ENCODE data around the gene DOCK3.
"Not testable (repeated sequence)": the region's sequence is repeated elsewhere in the genome, so short reads cannot be mapped to it uniquely, and the experiment has no call there.

Gene DOCK3

DNA sequence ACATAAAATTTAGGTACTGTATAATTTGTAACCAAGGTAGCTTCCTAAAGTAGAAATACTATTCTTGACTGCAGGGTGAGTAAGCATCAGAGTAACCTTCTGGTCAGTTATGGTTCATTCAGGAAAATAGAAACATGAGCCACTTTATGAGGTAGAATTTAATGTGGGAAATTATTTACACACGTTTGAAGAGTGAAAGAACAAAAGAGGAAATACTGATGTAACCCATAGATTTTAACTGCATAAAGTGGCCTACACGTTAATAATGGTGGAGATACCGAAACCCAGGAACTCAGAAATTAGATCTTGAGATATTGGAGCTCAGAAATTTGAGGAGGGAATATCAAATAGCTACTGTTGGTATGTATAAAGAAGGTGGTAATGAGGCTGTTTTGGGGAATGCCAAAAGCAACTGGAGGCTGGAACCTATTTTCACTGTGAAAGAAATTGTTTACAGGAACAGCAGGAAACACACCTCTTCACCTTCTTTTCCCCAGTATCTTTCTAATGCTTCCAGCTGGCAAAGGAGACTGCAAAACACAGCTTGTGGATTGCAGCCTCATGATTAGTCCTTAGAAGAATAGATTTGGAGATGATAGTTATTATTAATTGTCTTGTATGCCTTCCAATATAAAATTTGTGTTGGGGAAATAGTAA, 216.1 kb downstream of the DOCK3 start:
- no peak for DNase-seq (ENCODE audit: low read depth)

DNA sequence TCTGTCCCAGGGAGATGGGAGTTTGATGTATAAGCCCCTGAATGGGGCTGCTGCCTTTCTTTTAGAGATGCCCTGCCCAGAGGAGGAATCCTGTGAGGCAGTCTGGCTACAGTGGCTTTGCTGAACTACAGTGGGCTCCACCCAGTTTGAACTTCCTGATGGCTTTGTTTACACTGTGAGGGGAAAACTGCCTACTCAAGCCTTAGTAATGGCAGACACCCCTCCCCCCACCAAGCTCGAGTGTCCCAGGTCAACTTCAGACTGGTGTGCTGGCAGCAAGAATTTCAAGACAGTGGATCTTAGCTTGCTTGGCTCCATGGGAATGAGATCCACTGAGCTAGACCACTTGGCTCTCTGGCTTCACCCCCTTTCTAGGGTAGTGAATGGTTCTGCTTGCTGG, 226.4 kb downstream of the DOCK3 start:
- not testable (repeated sequence) for DNase-seq (ENCODE audit: low read depth)

- no peak for DNase-seq (ENCODE audit: low read depth)
Measured at GRCh38 chr3:50912746-50913145, 238.0 kb downstream of the DOCK3 start.

DNA sequence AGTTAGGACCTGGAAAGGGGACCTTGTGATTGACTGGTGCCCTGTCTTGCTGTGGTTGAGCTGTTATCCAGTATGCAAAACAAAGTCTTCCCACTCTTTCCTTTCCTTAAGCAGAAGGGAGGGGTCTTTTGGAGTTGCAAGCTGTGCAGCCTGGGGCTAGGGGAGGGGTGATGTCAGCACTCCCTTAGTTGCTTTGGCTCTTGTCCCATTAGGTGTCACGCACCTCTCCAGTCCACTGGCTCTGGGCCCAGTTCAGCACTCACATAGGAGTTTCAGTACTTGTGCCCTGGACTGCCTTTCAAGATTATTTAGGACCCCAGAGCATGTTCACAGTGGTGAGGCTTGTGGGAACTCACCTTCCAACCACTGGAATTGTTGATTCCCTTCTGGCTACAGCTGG, 238.5 kb downstream of the DOCK3 start:
- no peak for DNase-seq (ENCODE audit: low read depth)

GRCh38 chr3:50922071-50922470, 247.3 kb downstream of the DOCK3 start:
- DNase-seq (ENCODE audit: low read depth) = not testable (repeated sequence)

DNA sequence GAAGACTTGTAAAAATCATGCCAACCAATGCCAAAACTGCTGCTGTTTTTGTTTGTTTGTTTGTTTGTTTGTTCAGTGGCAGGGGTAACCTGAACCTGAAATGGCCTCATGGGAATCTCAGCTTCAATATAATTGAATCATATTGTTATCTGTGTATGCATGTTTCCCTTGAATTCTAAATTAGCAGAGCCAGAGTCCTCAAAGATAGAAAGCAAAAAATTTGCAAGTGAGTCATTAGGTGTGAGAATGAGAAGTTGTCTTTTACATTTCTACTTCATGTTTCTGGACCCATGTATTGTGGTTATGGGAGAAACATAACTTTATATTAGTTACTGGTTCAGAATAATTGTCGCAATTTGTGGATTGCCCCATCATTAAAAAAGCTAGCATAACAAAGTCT, 249.2 kb downstream of the DOCK3 start:
- DNase-seq (ENCODE audit: low read depth) = no peak

GRCh38 chr3:50924638-50925037, 249.9 kb downstream of the DOCK3 start:
- no peak for DNase-seq (ENCODE audit: low read depth)

DNA sequence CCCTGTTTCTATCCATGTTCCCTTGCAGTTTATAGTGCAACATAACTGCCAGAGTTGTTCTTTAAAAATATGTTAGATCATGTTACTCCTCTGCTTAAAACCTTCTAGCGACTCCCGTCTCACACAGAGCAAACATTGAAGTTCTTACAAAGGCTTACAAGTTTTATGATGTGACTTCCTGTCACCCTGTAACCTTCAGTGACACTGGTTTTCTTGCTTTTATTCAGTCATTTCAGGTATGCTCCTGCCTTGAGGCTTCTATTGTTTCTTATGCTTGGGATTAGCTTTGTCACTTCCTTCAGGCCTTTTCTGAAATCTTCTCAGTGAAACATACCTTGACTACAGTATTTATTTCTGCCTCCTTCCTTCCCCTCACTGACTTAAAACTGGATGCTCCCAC, 252.1 kb downstream of the DOCK3 start:
- no peak for DNase-seq (ENCODE audit: low read depth)

- no peak for DNase-seq (ENCODE audit: low read depth)
Measured at GRCh38 chr3:50930371-50931208, 255.9 kb downstream of the DOCK3 start.

DNA sequence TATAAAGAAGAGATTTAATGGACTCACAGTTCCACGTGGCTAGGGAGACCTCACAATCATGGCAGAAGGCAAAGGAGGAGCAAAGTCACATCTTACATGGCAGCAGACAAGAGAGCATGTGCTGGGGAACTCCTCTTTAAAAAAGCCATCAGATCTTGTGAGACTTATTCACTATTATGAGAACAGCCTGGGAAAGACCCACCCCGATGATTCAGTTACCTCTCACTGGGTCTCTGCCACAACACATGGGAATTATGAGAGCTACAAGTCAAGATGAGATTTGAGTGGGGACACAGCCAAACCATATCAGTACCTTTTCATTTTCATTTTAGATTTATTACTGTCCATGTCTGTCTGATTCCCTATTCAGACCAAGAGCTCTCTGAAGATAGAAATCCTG, 258.2 kb downstream of the DOCK3 start:
- not testable (repeated sequence) for DNase-seq (ENCODE audit: low read depth)

DNA sequence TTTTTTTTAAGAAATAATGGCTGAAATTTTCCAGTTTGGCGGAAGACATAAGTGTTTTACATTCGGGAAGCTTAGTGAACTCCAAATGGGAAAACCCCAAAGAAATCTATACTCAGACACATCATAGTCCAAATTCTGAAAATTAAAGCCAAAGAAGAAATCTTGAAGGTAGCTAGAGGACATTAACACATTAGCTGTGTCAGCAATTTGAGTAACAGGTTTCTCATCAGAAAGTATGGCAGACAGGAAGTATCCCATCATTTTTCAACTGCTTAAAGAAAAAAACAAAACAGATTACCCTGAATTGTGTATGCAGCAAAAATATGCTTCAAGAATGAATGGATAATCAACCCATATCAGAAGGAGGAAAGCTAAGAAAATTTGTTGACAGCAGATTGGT, 261.7 kb downstream of the DOCK3 start:
- no peak for DNase-seq (ENCODE audit: low read depth)

DNA sequence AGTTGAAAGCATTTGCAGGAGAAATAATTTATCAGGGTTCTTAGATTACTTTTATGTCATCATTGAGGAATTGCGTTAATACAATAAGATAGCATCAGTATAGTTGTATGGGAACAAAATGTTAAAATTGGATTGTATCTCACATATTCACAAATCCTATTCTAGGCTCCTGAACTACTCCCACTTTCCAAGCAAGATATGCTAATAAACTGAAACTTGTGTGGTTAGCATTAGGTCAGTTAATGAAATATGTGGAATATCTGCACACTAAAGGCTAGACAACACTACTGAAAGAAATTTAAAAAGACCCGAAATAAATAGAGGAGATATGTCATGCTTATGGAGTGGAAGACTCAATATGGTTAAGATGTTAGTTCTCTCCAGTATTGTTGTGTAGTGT, 272.7 kb downstream of the DOCK3 start:
- no peak for DNase-seq (ENCODE audit: low read depth)

DNA sequence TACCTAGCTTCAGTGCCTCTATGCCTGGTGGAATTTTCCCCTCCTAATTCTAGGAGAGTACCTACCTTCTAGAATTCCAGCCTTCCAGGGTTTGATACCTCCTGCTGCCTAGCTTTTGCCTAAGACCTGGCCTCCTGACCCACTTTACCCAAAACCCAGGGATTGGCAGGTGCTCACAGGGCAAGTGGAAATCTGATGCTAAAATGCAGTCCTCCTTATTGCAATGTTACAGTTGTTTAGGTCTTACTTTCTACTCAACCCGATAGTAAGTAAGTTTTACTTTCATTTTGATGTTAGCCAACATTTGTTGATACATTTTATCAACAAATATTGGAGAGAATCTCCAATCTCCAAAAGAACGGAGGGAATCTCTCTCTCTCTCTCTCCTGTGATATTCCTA, 275.9 kb downstream of the DOCK3 start:
- DNase-seq (ENCODE audit: low read depth) = no peak

GRCh38 chr3:50953825-50954414, 279.2 kb downstream of the DOCK3 start:
- DNase-seq (ENCODE audit: low read depth) = no peak

GRCh38 chr3:50961386-50961785, 286.7 kb downstream of the DOCK3 start:
- DNase-seq (ENCODE audit: low read depth) = no peak

DNA sequence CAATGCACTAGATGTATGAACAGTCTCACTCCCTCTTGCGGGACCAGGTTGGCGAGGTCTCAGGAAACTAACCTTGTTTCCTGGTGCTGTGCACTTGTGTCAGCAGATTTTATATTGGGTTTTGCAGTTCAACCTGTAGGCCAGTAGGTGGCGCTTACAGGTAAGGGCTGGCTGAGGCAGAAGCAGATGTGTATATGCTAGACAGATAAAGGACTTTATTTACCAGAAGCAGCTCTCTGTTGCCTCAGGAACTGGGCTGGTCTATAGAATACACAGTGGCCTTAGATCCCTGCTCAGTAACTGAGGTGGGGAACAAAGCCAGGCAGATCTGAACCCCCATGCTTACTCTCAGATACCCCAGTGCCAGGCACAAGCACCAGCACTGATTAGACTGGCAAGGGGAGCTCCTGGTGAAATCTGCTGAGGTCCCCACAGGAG, 296.8 kb downstream of the DOCK3 start:
- DNase-seq (ENCODE audit: low read depth) = peak; percentile 3

- DNase-seq (ENCODE audit: low read depth) = no peak
Measured at GRCh38 chr3:50972029-50972428, 297.3 kb downstream of the DOCK3 start.

GRCh38 chr3:50978586-50978985, 303.9 kb downstream of the DOCK3 start:
- not testable (repeated sequence) for DNase-seq (ENCODE audit: low read depth)

DNA sequence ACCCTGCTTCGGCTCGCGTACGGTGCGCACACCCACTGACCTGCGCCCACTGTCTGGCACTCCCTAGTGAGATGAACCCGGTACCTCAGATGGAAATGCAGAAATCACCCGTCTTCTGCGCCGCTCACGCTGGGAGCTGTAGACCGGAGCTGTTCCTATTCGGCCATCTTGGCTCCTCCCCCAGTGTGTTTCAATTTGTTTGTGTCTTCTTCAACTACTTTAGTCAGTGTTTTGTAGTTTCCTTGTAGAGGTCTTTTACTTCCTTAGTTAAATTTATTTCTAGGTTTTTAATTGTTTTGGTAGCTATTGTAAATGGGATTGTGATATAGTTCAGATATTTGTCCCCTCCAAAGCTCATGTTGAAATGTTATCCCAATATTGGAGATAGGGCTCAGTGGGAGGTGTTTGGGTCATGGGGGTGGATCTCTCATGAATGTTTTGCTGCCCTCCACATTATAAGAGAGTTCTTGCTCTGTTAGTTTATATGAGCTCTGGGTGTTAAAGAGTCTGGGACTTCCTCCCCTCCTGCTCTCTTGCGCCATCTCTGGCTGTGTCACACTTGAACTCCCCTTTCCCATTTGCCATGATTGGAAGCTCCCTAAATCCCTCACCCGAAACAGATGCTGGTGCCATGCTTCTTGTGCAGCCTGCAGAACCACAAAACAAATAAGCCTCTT, 304.4 kb downstream of the DOCK3 start:
- no peak for DNase-seq (ENCODE audit: low read depth)

- DNase-seq (ENCODE audit: low read depth) = no peak
Measured at GRCh38 chr3:50982540-50983325, 308.0 kb downstream of the DOCK3 start.

DNA sequence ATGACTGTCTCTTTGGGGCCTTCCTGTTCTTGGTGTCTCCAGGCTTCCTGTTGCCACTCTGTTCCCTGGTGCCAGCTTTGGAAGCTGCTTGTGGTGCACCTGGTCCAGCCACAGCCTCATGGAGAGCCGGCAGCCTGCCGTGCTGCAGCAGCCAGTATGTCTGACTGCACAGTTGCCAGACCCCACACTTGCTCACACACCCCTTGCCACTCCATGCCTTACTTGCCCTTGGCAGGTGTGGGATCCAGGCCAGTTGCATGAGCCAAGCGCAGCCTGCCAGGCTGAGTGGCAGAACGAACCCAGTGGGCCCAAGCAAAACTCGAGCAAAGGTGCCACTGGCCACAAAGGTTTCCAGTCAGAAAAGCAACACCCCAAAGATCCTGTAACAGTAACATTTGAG, 309.2 kb downstream of the DOCK3 start:
- DNase-seq (ENCODE audit: low read depth) = no peak

GRCh38 chr3:50985893-50986292, 311.2 kb downstream of the DOCK3 start:
- no peak for DNase-seq (ENCODE audit: low read depth)
